HepG2 (cell line): ENCODE measurements around the gene ARHGAP35. TPM values are rescaled to one million over a fixed set of nuclear protein-coding genes. Genes with fewer than 3 reads are reported as not detected.

ENCODE experiments used
- AKNA ChIP-seq: sonication (generic); formaldehyde crosslinking; IDR thresholded peaks from 2 replicates; pipeline ENCODE4 v1.4.0; 2020; ENCODE audit warnings: missing genetic modification reagents, borderline replicate concordance
- ATF4 ChIP-seq, 2 experiments: fragments of 450-650 bp in 1 of 2; sonication (generic) in 1 of 2; formaldehyde crosslinking; IDR thresholded peaks; 2 replicates each; pipeline versions ENCODE4 v1.5.0 to v1.8.0; 2020 to 2022; ENCODE audit warnings: mild to moderate bottlenecking in 1 of 2, missing genetic modification reagents in 1 of 2
- DNMT3B ChIP-seq: conservative IDR thresholded peaks from 2 replicates; pipeline ENCODE4 v1.6.1; 2016; ENCODE audit warnings: missing biosample characterization, control low read depth
- GFI1 ChIP-seq: sonication (generic); formaldehyde crosslinking; IDR thresholded peaks from 2 replicates; pipeline ENCODE4 v1.5.0; 2020; ENCODE audit warnings: missing genetic modification reagents, mild to moderate bottlenecking, borderline replicate concordance
- HCFC1 ChIP-seq: fragments of 150-350 bp; IDR thresholded peaks from 2 replicates; pipeline ENCODE4 v1.6.1; 2014; ENCODE audit warnings: low read depth, low read length
- HMG20A ChIP-seq: IDR thresholded peaks from 2 replicates; pipeline ENCODE4 v1.6.1; 2016; ENCODE audit warnings: borderline replicate concordance
- HOMEZ ChIP-seq: IDR thresholded peaks from 2 replicates; pipeline ENCODE4 v1.6.1; 2016; ENCODE audit warnings: low read depth
- MED13 ChIP-seq: sonication (generic); formaldehyde crosslinking; IDR thresholded peaks from 2 replicates; pipeline ENCODE4 v1.5.0; 2020; ENCODE audit warnings: missing genetic modification reagents
- RERE ChIP-seq: IDR thresholded peaks from 2 replicates; pipeline ENCODE4 v1.6.1; 2016; ENCODE audit warnings: low read depth, missing genetic modification reagents, missing compliant biosample characterization
- SIN3A ChIP-seq: IDR thresholded peaks from 2 replicates; pipeline ENCODE4 v1.6.1; 2011; ENCODE audit warnings: low read depth, mild to moderate bottlenecking, control low read depth, low read length, borderline replicate concordance
- THAP11 ChIP-seq: IDR thresholded peaks from 2 replicates; pipeline ENCODE4 v1.6.1; 2016; ENCODE audit warnings: missing biosample characterization, missing genetic modification reagents
- ZBTB14 ChIP-seq: sonication (generic); formaldehyde crosslinking; IDR thresholded peaks from 2 replicates; pipeline ENCODE4 v1.4.0; 2020; ENCODE audit warnings: missing genetic modification reagents
- ZNF3 ChIP-seq: IDR thresholded peaks from 2 replicates; pipeline ENCODE4 v1.7.0; 2017; ENCODE audit warnings: inconsistent platforms
- ZNF335 ChIP-seq: sonication (generic); formaldehyde crosslinking; IDR thresholded peaks from 2 replicates; pipeline ENCODE4 v1.4.0; 2020; ENCODE audit warnings: missing genetic modification reagents
- ZNF562 ChIP-seq: sonication (generic); formaldehyde crosslinking; IDR thresholded peaks from 2 replicates; pipeline ENCODE4 v1.8.0; 2022; ENCODE audit warnings: missing genetic modification reagents, borderline replicate concordance
- polyA plus RNA-seq, 8 experiments: library from polyadenylated mRNA; depleted of rRNA in 3 of 8; stranded (reverse) in 7 of 8; unstranded in 1 of 8; fragments of >200 nt; fragmentation: Illumina TruSeq in 4 of 8; extraction: Trizol in 4 of 8; gene quantifications; 2 replicates each; pipeline versions ENCODE4 v1.2.1 to v1.2.3, GENCODE V29; 2011 to 2016; ENCODE audit warnings: low read depth in 4 of 8, missing spikeins in 1 of 8, mixed read lengths in 1 of 8; ENCODE audit not compliant: insufficient read depth in 1 of 8
- total RNA-seq, 5 experiments: library from RNA; depleted of rRNA; stranded (reverse); fragments of >200 nt; fragmentation: Illumina TruSeq; extraction: Trizol; gene quantifications; 2 replicates each; pipeline ENCODE4 v1.2.3, GENCODE V29; 2016; ENCODE audit warnings: low read depth in 1 of 5

The ARHGAP35 gene
- total and polyA plus RNA-seq, 2 of the 13 experiments (the other 11 are each of a cell fraction or from before 2014, with no cell fraction given): 30.1 to 30.2 TPM

GRCh38 chr19:46860125-46860845, 512 bp upstream of the ARHGAP35 start (continued):
- TF ChIP-seq GFI1 (CRISPR knock-in tag): peak; percentile 89
- TF ChIP-seq ZBTB14 (CRISPR knock-in tag): peak; percentile 93
- no peak for TF ChIP-seq HMG20A (CRISPR knock-in tag)
- TF ChIP-seq DNMT3B (CRISPR knock-in tag): no peak; the same call in 1 of the 2 replicates
- peak; percentile 30; the same call in 1 of the 2 replicates for TF ChIP-seq HOMEZ (CRISPR knock-in tag)
- peak; percentile 82 for TF ChIP-seq THAP11
- no peak; the same call in 1 of the 2 replicates for TF ChIP-seq RERE (CRISPR knock-in tag)
- TF ChIP-seq MED13 (CRISPR knock-in tag): peak; percentile 66; the same call in 1 of the 2 replicates
- TF ChIP-seq ZNF562 (CRISPR knock-in tag): no peak
- TF ChIP-seq ZNF335 (CRISPR knock-in tag): no peak; the same call in 1 of the 2 replicates
- no peak for TF ChIP-seq HCFC1
- TF ChIP-seq AKNA: no peak
- no peak; the same call in 1 of the 2 replicates for TF ChIP-seq ZNF3 (CRISPR knock-in tag)
- peak in 1 of 2 experiments; percentile 41; a peak in 1 of 4 replicates for TF ChIP-seq ATF4 (CRISPR knock-in tag; IDR thresholded peaks at IDR 0.05)
- no peak for TF ChIP-seq SIN3A
